ENCODE data around the gene BRSK2. TPM values are rescaled to one million over a fixed set of nuclear protein-coding genes. Genes with fewer than 3 reads are reported as not detected.

BRSK2 gene
- total and polyA plus RNA-seq, 2 donors from 2014 or later: 0.43 to 1.2 TPM

- intact Hi-C loops (cut with DNase I): no loop called here
Measured at GRCh38 chr11:1488575-1489180, 98.9 kb downstream of the BRSK2 start.

GRCh38 chr11:1490651-1491050 is 100.9 kb downstream of the BRSK2 start:
- no peaks in the 10 kb centered on the region for H3K27me3 ChIP-seq (ENCODE audit: control insufficient read depth, insufficient read depth, low read length)
- FAIRE-seq: no peak
- intact Hi-C loops (cut with DNase I): no loop called here
- peaks cover 0 to 18% (median 8%) of the 10 kb centered on the region in 3 donors for H3K4me1 ChIP-seq (ENCODE audit: control insufficient read depth in 2 of 3, insufficient read depth in 2 of 3, low read depth in 1 of 3, low read length in 3 of 3)
- no peak for DNase-seq
- H3K27ac ChIP-seq (ENCODE audit: low read depth in 2 of 2, low read length in 2 of 2): no peak overlapping the region
- H3K9me3 ChIP-seq (ENCODE audit: control insufficient read depth in 2 of 3, insufficient read depth in 1 of 3, low read length in 3 of 3): peaks cover 0 to 2% (median 0%) of the 10 kb centered on the region in 3 donors
- H3K36me3 ChIP-seq (ENCODE audit: control insufficient read depth in 2 of 3, insufficient read depth in 3 of 3, low read length in 3 of 3): peaks cover 0 to 4% (median 0%) of the 10 kb centered on the region in 3 donors
- H3K9ac ChIP-seq (ENCODE audit: low read length in 3 of 3): no peak overlapping the region
- TF ChIP-seq CTCF (IDR thresholded peaks at IDR 0.05; ENCODE audit: borderline replicate concordance, extremely low read depth, insufficient read depth): no peak
- no peak overlapping the region for H3K4me3 ChIP-seq (ENCODE audit: low read length in 3 of 3)

More at GRCh38 chr11:1488575-1489180, 98.9 kb downstream of the BRSK2 start:
- Histone ChIP-seq H3K4me1 (ENCODE audit: control insufficient read depth in 2 of 3, insufficient read depth in 2 of 3, low read depth in 1 of 3, low read length in 3 of 3) (peaks cover 0 to 24% (median 8%) of the 10 kb centered on the region in 3 donors), H3K9ac (ENCODE audit: low read length in 3 of 3) (no peak overlapping the region), H3K9me3 (ENCODE audit: control insufficient read depth in 2 of 3, insufficient read depth in 1 of 3, low read length in 3 of 3) (peaks cover 0 to 2% (median 0%) of the 10 kb centered on the region in 3 donors), H3K36me3 (ENCODE audit: control insufficient read depth in 2 of 3, insufficient read depth in 3 of 3, low read length in 3 of 3) (peaks cover 0 to 4% (median 0%) of the 10 kb centered on the region in 3 donors), H3K27me3 (ENCODE audit: control insufficient read depth, insufficient read depth, low read length) (no peaks in the 10 kb centered on the region), H3K27ac (ENCODE audit: low read depth in 2 of 2, low read length in 2 of 2) (no peak overlapping the region), H3K4me3 (ENCODE audit: low read length in 3 of 3) (no peak overlapping the region)
- TF ChIP-seq CTCF (IDR thresholded peaks at IDR 0.05; ENCODE audit: borderline replicate concordance, extremely low read depth, insufficient read depth): no peak
- FAIRE-seq (no peak), DNase-seq (peak in 1 of 5 donors; percentile 73)

GRCh38 chr11:1491379-1491778 is 101.6 kb downstream of the BRSK2 start:
- DNase-seq (no peak), FAIRE-seq (no peak)
- Histone ChIP-seq H3K36me3 (ENCODE audit: control insufficient read depth in 2 of 3, insufficient read depth in 3 of 3, low read length in 3 of 3) (peaks cover 0 to 4% (median 0%) of the 10 kb centered on the region in 3 donors), H3K4me3 (ENCODE audit: low read length in 3 of 3) (no peak overlapping the region), H3K9me3 (ENCODE audit: control insufficient read depth in 2 of 3, insufficient read depth in 1 of 3, low read length in 3 of 3) (peaks cover 0 to 2% (median 0%) of the 10 kb centered on the region in 3 donors), H3K27me3 (ENCODE audit: control insufficient read depth, insufficient read depth, low read length) (no peaks in the 10 kb centered on the region), H3K27ac (ENCODE audit: low read depth in 2 of 2, low read length in 2 of 2) (no peak overlapping the region), H3K4me1 (ENCODE audit: control insufficient read depth in 2 of 3, insufficient read depth in 2 of 3, low read depth in 1 of 3, low read length in 3 of 3) (peaks cover 0 to 11% (median 8%) of the 10 kb centered on the region in 3 donors), H3K9ac (ENCODE audit: low read length in 3 of 3) (no peak overlapping the region)
- no peak for TF ChIP-seq CTCF (IDR thresholded peaks at IDR 0.05; ENCODE audit: borderline replicate concordance, extremely low read depth, insufficient read depth)
- intact Hi-C loops (cut with DNase I): no loop called here
